ENCODE results near the gene WDR27.
"Not testable (repeated sequence)": the region's sequence is repeated elsewhere in the genome, so short reads cannot be mapped to it uniquely, and the experiment has no call there.

WDR27 gene

GRCh38 chr6:169518451-169518850 lies 183.4 kb downstream of the WDR27 start:
- no peaks in the 10 kb centered on the region for H3K27me3 ChIP-seq (ENCODE audit: insufficient read depth, low read length)
- H3K36me3 ChIP-seq (ENCODE audit: insufficient read depth, low read length), result no peaks in the 10 kb centered on the region
- H3K4me3 ChIP-seq (ENCODE audit: low read length), result no peak overlapping the region
- peaks cover 21% of the 10 kb centered on the region for H3K4me1 ChIP-seq (ENCODE audit: insufficient read depth, low read length)
- H3K9me3 ChIP-seq (ENCODE audit: low read length), result no peaks in the 10 kb centered on the region
- no peak overlapping the region for H2AFZ ChIP-seq (ENCODE audit: low read depth, low read length)

- no peaks in the 10 kb centered on the region for H3K36me3 ChIP-seq (ENCODE audit: insufficient read depth, low read length)
- no peaks in the 10 kb centered on the region for H3K27me3 ChIP-seq (ENCODE audit: insufficient read depth, low read length)
- peaks cover 7% of the 10 kb centered on the region for H3K4me1 ChIP-seq (ENCODE audit: insufficient read depth, low read length)
- H3K9me3 ChIP-seq (ENCODE audit: low read length), result no peaks in the 10 kb centered on the region
- H2AFZ ChIP-seq (ENCODE audit: low read depth, low read length), result no peak overlapping the region
- no peak overlapping the region for H3K4me3 ChIP-seq (ENCODE audit: low read length)
These were observed 188.2 kb downstream of the WDR27 start for GRCh38 chr6:169513478-169514193.

DNA sequence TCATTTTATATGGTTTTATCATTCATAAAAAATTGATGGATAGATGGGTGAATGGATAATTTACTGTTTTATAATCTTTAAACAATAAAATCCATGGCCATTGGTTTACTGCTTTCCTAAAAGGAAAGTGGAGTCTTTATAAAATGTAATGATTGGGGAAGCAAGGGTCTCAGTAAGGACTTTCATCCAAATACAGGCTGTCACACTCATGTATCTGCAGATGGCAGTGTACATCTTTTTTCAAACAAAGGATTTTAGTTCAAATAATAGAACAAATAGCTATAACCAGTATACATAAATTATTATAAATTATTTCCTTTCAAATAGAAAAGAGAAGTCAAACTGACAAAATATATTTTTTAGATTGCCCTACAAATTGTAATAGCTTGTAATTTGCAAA lies 190.0 kb downstream of the WDR27 start:
- not testable (repeated sequence) for H2AFZ ChIP-seq (ENCODE audit: low read depth, low read length); H3K27me3 ChIP-seq (ENCODE audit: insufficient read depth, low read length); H3K4me3 ChIP-seq (ENCODE audit: low read length); H3K36me3 ChIP-seq (ENCODE audit: insufficient read depth, low read length); H3K4me1 ChIP-seq (ENCODE audit: insufficient read depth, low read length); H3K9me3 ChIP-seq (ENCODE audit: low read length)

DNA sequence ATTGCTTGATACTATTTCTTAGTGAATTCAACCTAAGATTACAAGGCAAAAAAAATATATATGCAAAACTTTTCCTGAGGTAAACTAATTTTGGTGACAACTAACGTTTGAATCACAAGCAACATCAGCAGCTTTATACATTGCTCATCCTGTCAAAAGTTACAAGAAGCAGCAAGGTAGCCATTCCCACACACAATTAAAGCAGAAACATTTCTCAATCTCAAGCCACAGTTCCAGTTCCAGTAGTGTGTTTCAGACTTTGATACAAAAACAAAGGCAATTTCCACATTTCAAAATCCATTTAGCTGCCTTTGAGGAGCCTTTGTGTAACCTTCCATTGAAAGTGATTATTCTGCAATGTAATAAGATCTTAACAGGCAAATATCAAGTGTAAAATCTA lies 191.0 kb downstream of the WDR27 start:
- no peak overlapping the region for H3K4me3 ChIP-seq (ENCODE audit: low read length)
- H2AFZ ChIP-seq (ENCODE audit: low read depth, low read length), result no peak overlapping the region
- H3K4me1 ChIP-seq (ENCODE audit: insufficient read depth, low read length), result no peaks in the 10 kb centered on the region
- no peaks in the 10 kb centered on the region for H3K27me3 ChIP-seq (ENCODE audit: insufficient read depth, low read length)
- H3K9me3 ChIP-seq (ENCODE audit: low read length), result no peaks in the 10 kb centered on the region
- no peaks in the 10 kb centered on the region for H3K36me3 ChIP-seq (ENCODE audit: insufficient read depth, low read length)

DNA sequence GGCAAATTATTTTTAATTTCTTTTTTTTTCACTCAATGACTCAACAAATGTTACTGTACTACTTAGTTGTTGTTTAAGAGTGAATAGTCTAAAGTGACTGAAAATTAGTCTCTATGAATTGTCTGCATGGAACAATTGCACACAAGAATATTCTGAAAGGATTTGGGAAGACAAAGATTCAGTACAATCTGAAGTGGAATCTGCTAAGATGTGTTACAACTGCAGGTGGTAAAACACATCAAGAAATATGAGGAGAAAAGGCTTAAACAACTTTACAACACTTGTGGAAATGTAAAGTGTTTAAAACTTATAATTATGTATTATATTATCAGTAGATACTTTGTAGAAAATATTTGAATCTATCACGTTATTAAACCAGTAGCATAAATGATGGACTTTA lies 193.4 kb downstream of the WDR27 start:
- Histone ChIP-seq H3K36me3 (ENCODE audit: insufficient read depth, low read length) (no peaks in the 10 kb centered on the region), H3K4me1 (ENCODE audit: insufficient read depth, low read length) (no peaks in the 10 kb centered on the region), H2AFZ (ENCODE audit: low read depth, low read length) (no peak overlapping the region), H3K27me3 (ENCODE audit: insufficient read depth, low read length) (no peaks in the 10 kb centered on the region), H3K9me3 (ENCODE audit: low read length) (no peaks in the 10 kb centered on the region), H3K4me3 (ENCODE audit: low read length) (no peak overlapping the region)

GRCh38 chr6:169503422-169504152 lies 198.2 kb downstream of the WDR27 start:
- Histone ChIP-seq H3K36me3 (ENCODE audit: insufficient read depth, low read length) (no peaks in the 10 kb centered on the region), H3K27me3 (ENCODE audit: insufficient read depth, low read length) (no peaks in the 10 kb centered on the region), H3K4me1 (ENCODE audit: insufficient read depth, low read length) (no peaks in the 10 kb centered on the region), H2AFZ (ENCODE audit: low read depth, low read length) (no peak overlapping the region), H3K4me3 (ENCODE audit: low read length) (no peak overlapping the region), H3K9me3 (ENCODE audit: low read length) (peaks cover 3% of the 10 kb centered on the region)

DNA sequence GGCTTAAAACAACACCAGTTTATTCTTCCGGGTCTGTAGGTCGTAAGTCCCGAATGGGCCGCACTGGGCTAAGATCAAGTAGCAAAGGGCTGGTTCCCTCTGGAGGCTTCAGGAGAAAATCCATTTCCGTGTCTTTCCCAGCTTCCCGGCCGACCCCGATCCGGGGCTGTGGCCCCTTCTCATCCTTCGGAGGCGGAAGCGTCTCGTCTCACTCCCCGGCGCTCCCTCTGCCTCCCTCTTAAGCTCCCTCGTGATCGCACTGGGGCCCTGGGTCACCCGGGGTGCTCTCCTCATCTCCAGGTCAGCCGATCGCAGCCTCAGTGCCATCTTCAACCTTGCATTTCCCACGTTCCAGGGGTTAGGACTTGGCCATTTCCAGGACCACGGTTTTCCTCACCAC lies 199.4 kb downstream of the WDR27 start:
- H3K36me3 ChIP-seq (ENCODE audit: insufficient read depth, low read length), result no peaks in the 10 kb centered on the region
- H3K4me3 ChIP-seq (ENCODE audit: low read length), result no peak overlapping the region
- no peaks in the 10 kb centered on the region for H3K27me3 ChIP-seq (ENCODE audit: insufficient read depth, low read length)
- H3K9me3 ChIP-seq (ENCODE audit: low read length), result peaks cover 3% of the 10 kb centered on the region
- H3K4me1 ChIP-seq (ENCODE audit: insufficient read depth, low read length), result no peaks in the 10 kb centered on the region
- no peak overlapping the region for H2AFZ ChIP-seq (ENCODE audit: low read depth, low read length)

DNA sequence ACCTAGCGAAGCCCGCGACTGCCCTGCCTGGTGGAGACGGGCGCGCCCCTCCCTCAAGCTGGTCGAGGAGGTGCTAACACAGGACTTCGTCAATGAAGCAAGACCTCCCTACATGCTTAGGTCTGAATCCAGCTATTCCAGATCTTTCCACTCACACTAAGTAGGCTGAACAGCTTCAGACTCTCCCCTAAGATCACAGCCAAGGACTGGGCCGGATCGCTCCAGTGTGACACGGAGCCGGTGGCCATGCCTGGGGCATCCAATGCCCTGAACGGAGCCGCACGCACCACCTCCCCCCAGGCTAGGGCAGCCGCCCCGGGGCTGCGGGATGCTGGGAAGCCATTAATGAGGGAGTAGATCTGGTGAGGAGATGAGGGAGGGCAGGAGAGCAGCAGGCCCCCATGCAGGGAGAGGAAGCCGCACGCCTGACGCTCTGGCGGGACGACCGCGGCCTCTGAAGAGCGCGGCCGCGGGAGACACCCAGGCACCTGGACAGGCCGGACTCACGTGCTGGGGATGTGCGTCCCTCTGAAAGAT lies 200.0 kb downstream of the WDR27 start:
- no peak overlapping the region for H2AFZ ChIP-seq (ENCODE audit: low read depth, low read length)
- no peaks in the 10 kb centered on the region for H3K27me3 ChIP-seq (ENCODE audit: insufficient read depth, low read length)
- no peaks in the 10 kb centered on the region for H3K36me3 ChIP-seq (ENCODE audit: insufficient read depth, low read length)
- H3K4me3 ChIP-seq (ENCODE audit: low read length), result no peak overlapping the region
- H3K4me1 ChIP-seq (ENCODE audit: insufficient read depth, low read length), result no peaks in the 10 kb centered on the region
- H3K9me3 ChIP-seq (ENCODE audit: low read length), result peaks cover 3% of the 10 kb centered on the region

- no peak overlapping the region for H3K4me3 ChIP-seq (ENCODE audit: low read length)
These were observed 200.7 kb downstream of the WDR27 start for GRCh38 chr6:169501128-169501527.

DNA sequence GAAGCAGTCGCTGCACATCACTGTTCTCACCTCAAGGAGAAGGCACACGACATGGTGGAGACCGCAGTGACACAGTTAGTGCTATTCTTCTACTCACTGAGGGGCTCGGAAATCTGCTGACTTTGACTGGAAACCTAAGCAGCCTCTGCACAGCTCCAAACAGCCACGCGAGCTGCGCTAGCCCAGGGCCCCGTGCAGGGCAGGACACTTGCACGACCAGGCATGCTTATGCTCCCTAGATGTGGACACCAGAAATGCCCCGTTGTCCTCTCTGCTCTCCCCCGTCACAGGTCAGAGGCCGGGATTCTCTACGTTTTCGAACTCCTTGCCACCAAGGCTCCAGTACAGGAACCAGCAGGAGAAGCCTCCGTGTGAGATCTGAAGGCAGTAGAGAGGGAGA lies 201.1 kb downstream of the WDR27 start:
- Histone ChIP-seq H3K4me3 (ENCODE audit: low read length) (no peak overlapping the region), H3K9me3 (ENCODE audit: low read length) (peaks cover 3% of the 10 kb centered on the region), H3K27me3 (ENCODE audit: insufficient read depth, low read length) (no peaks in the 10 kb centered on the region), H3K4me1 (ENCODE audit: insufficient read depth, low read length) (no peaks in the 10 kb centered on the region), H3K36me3 (ENCODE audit: insufficient read depth, low read length) (no peaks in the 10 kb centered on the region), H2AFZ (ENCODE audit: low read depth, low read length) (no peak overlapping the region)

More at GRCh38 chr6:169501128-169501527, 200.7 kb downstream of the WDR27 start:
- H2AFZ ChIP-seq (ENCODE audit: low read depth, low read length), result no peak overlapping the region
- peaks cover 3% of the 10 kb centered on the region for H3K9me3 ChIP-seq (ENCODE audit: low read length)
- H3K27me3 ChIP-seq (ENCODE audit: insufficient read depth, low read length), result no peaks in the 10 kb centered on the region
- H3K36me3 ChIP-seq (ENCODE audit: insufficient read depth, low read length), result no peaks in the 10 kb centered on the region
- H3K4me1 ChIP-seq (ENCODE audit: insufficient read depth, low read length), result no peaks in the 10 kb centered on the region

GRCh38 chr6:169499848-169500247 lies 202.0 kb downstream of the WDR27 start:
- Histone ChIP-seq H3K36me3 (ENCODE audit: insufficient read depth, low read length) (no peaks in the 10 kb centered on the region), H2AFZ (ENCODE audit: low read depth, low read length) (no peak overlapping the region), H3K9me3 (ENCODE audit: low read length) (peaks cover 3% of the 10 kb centered on the region), H3K27me3 (ENCODE audit: insufficient read depth, low read length) (no peaks in the 10 kb centered on the region), H3K4me3 (ENCODE audit: low read length) (no peak overlapping the region), H3K4me1 (ENCODE audit: insufficient read depth, low read length) (no peaks in the 10 kb centered on the region)

DNA sequence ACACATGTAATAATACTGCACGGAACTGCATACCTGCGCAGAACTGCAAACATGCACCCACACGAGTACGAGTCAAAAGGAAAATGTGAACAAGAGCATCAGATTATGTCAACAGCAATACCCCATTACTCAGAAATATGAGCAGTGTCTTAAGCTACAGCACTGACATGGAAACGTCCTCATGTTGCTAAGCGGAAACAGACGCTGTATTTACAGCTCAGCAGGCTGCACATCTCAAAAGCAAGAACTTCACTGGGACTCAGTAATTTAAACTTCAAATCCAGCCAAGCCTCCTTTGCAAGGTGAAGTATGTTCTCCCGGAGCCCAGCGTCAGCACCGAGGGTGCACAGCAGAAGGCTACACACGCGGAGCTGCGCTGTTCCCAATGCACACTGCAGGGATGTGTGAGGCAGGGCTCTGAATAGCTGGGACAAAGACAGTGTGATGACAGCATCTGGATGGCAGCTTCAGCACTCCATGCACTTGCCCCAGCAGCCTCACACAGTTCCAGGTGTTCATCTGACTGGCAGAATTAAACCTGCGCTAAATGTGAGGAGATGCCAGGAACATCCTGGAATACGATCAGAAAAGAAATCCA lies 202.8 kb downstream of the WDR27 start:
- no peaks in the 10 kb centered on the region for H3K36me3 ChIP-seq (ENCODE audit: insufficient read depth, low read length)
- no peaks in the 10 kb centered on the region for H3K4me1 ChIP-seq (ENCODE audit: insufficient read depth, low read length)

DNA sequence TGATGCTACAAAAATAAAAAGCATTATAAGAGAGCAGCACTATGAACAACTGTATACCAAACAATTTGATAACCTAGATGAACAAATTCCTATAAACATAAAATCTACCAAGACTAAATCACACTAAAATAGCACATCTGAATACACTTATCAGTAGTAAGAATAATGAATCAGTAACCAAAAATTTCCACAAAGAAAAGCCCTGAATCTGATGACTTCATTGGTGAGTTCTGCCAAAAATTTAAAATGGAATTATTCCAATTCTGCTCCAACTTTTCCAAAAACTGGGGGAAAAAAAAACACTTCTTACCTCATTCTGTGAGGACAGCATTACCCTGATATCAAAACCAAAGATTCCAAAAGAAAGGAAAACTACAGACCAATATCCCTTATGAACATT lies 206.2 kb downstream of the WDR27 start:
- Histone ChIP-seq H3K9me3 (ENCODE audit: low read length) (no peaks in the 10 kb centered on the region), H3K36me3 (ENCODE audit: insufficient read depth, low read length) (no peaks in the 10 kb centered on the region), H2AFZ (ENCODE audit: low read depth, low read length) (no peak overlapping the region), H3K27me3 (ENCODE audit: insufficient read depth, low read length) (no peaks in the 10 kb centered on the region), H3K4me3 (ENCODE audit: low read length) (no peak overlapping the region), H3K4me1 (ENCODE audit: insufficient read depth, low read length) (no peaks in the 10 kb centered on the region)

More for the DNA sequence above, 202.8 kb downstream of the WDR27 start:
- H2AFZ ChIP-seq (ENCODE audit: low read depth, low read length), result no peak overlapping the region
- H3K9me3 ChIP-seq (ENCODE audit: low read length), result peaks cover 3% of the 10 kb centered on the region
- no peaks in the 10 kb centered on the region for H3K27me3 ChIP-seq (ENCODE audit: insufficient read depth, low read length)
- no peak overlapping the region for H3K4me3 ChIP-seq (ENCODE audit: low read length)
